C4-2B (cell line): Measurements from ENCODE around the gene TCF3.
A peak's percentile ranks its signal among the peaks of the same experiment; 100 is the strongest.

Source experiments
- H3K27ac ChIP-seq: fragments of 450-650 bp; 2 replicates; pipeline ENCODE4 v1.5.1; 2017
- ZFX ChIP-seq: fragments of 450-650 bp; IDR thresholded peaks from 2 replicates; pipeline ENCODE4 v1.6.1; 2017
- TF ChIP-seq, protein P1 (sequence below): fragments of 450-650 bp; conservative IDR thresholded peaks from 2 replicates; pipeline ENCODE4 v1.5.1; 2017; ENCODE audit warnings: mild to moderate bottlenecking

The TCF3 gene

DNA sequence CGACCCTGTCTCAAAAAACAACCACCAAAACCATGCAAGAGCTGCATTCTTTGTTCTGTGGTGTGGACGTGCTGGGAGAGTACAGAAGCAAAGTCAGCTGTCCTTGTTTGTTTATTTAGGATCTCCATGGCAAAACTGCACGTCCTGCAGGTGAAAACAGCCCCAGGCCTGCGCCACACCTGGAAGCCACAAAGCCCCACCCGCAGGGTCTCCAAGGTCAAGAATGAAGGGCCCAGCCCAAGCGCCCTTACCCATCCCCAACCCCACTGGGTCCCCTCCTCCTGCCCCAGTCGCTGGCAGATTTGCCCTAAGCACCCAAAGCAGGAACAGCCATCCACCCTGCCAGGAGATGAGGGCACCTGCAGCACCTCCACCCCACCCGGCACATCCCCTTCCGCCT is 70.2 kb downstream of the TCF3 start:
- peak overlapping the region; percentile 51 for H3K27ac ChIP-seq
- no peak for TF ChIP-seq ZFX
- TF ChIP-seq, protein P1, sequence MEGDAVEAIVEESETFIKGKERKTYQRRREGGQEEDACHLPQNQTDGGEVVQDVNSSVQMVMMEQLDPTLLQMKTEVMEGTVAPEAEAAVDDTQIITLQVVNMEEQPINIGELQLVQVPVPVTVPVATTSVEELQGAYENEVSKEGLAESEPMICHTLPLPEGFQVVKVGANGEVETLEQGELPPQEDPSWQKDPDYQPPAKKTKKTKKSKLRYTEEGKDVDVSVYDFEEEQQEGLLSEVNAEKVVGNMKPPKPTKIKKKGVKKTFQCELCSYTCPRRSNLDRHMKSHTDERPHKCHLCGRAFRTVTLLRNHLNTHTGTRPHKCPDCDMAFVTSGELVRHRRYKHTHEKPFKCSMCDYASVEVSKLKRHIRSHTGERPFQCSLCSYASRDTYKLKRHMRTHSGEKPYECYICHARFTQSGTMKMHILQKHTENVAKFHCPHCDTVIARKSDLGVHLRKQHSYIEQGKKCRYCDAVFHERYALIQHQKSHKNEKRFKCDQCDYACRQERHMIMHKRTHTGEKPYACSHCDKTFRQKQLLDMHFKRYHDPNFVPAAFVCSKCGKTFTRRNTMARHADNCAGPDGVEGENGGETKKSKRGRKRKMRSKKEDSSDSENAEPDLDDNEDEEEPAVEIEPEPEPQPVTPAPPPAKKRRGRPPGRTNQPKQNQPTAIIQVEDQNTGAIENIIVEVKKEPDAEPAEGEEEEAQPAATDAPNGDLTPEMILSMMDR = no peak

DNA sequence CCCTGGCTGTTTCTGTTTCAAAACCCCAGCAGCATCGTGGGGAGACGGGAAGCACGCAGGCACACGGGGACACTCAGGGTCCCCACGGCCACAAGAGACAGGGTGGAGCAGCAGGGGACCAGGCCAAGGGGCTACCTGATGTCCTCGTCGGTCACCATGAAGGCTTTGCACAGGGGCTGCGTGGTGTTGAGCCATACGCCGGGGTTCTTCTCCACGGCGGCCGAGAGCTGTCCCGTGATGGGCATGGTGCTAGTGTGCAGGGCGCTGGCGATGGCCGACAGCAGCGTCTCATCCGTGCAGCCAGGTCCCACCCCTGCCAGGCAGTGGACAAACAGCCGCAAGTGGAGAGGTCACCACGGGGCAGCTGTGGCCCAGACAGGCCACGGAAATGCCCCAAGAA is 71.5 kb downstream of the TCF3 start:
- no peak for TF ChIP-seq ZFX
- TF ChIP-seq, protein P1 = no peak
- peak overlapping the region; percentile 51; the same call in 1 of the 2 replicates for H3K27ac ChIP-seq

DNA sequence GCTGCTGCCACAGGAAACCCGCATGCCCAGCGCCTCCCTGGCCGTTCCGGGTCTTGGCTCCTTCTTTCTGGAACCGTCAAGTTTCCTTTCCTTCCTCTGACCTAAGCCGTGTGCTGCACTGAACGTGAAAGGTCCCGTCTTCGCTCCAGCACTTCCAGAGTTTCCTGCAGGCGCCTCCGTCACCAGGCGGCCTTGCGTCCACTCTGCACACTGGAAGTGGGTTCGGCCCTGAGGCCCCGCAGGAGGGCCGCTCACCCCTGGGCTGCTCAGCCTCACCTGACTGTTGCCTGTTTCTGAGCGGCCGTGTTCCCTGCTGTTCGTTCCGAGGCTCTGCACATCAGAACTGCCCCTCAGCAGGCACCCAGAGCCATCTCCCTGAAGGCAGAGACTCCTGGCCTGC is 72.0 kb downstream of the TCF3 start:
- no peak overlapping the region for H3K27ac ChIP-seq
- TF ChIP-seq, protein P1 = no peak
- no peak for TF ChIP-seq ZFX

DNA sequence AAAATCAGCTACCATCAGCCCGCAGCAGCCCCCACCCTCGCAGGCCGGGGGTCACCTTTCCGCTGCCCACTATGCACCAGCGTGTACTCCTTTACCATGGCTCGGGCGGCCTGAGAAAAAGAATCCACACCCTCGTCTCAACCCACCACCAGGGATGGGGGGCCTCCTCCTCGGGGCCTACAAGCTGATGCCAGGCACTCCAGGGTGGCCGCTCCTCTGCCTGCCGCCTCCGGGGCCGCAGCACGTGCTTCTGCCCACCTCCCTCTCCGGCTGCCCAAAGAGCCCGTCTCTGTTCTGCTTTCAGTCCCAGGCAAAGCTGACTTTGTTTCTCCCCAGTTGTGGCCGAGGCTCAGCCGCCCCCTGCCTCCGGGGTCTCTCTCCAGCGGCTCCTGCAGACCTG is 73.2 kb downstream of the TCF3 start:
- H3K27ac ChIP-seq = no peak overlapping the region
- TF ChIP-seq, protein P1 = no peak
- no peak for TF ChIP-seq ZFX

DNA sequence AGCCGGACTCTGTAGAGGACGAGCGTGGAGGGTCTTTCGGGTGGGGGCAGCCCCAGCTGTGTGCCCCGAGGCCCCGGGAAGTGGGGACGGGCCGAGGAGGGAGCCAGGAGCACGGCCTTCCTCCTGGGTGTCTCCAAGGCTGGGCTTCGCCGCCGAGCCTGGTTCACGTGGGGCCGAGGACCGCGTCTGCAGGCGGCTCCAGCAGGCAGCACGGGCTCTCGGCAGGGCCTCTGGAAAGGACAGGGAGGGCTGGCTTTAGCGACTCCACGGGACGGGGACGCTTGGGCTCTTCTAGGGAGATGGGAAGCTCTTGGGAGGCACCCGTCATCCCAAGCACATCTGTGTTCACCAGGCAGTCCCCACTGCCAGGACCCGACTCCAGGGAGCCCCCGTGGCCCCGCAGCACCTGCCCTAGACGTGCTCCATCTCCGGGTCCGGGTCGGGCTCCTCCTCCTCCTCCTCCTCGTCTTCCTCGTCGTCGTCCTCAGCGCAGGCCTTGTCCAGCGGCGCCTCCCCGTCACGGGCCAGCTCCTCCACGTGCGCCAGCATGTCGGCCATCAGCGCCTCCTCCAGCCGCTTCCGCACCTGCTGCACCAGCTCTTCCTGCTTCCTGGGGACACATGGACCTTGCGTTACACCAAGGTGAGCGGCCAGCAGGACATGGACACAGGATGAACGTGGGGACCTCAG is 74.3 kb downstream of the TCF3 start:
- no peak overlapping the region for H3K27ac ChIP-seq
- TF ChIP-seq ZFX = no peak
- TF ChIP-seq, protein P1 = no peak

DNA sequence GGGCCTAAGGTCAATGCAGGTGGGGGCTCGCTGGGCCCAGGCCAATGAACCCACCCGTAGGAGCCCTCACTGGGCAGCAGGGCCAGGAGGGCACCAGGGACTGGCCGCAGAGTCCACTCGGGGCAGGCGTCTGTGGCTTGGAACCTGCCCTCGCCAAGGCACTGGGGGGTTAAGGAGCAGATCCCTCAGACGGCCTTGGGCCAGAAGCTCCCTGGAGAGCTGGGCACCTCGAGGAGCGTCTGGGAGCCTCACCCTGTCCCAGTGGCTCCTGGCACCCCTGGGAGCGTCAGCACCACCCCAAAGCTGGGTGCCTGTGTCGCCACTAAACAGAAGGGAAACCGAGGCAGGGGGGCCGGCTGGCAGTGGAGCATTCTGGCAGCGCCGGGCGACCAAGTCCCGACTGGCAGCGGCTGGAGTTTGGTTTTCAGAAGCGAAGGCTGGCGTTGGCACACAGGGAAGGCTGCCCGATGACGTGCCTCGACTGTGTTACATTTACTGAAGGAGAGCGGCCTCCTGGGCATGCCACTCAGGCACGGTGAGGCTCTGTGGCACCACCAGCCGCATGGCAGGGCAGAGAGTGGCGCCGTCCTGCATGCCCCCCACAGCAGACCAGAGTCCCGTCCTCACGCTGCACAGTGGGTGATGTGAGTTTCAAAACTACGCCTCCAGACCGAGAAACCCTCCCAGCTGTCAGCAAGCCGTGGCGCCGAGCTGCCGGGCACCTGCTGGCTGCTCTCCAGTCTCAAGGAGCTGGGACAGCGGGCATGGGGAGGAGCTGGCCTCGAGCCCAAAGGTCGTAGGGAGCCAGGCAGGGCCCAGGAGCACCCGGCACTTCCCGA is 75.1 kb downstream of the TCF3 start:
- no peak overlapping the region for H3K27ac ChIP-seq
- TF ChIP-seq, protein P1 = no peak
- no peak for TF ChIP-seq ZFX
